HCEC 1CT (cell line): Measurements from ENCODE around the gene NAB2.

Experiments used
- DNase-seq: peaks from one replicate; pipeline ENCODE4 v3.0.0-alpha.2; 2017

NAB2 gene

GRCh38 chr12:57095440-57095839 is 6.5 kb downstream of the NAB2 start:
- DNase-seq: peak; percentile 2

- DNase-seq: peak; percentile 13
Measured at GRCh38 chr12:57096099-57096572, 7.2 kb downstream of the NAB2 start.

GRCh38 chr12:57096748-57097553 is 8.0 kb downstream of the NAB2 start:
- DNase-seq: no peak

GRCh38 chr12:57097554-57097835 is 8.6 kb downstream of the NAB2 start:
- DNase-seq: no peak

GRCh38 chr12:57098546-57098945 is 9.6 kb downstream of the NAB2 start:
- no peak for DNase-seq

GRCh38 chr12:57099047-57099714 is 10.3 kb downstream of the NAB2 start:
- DNase-seq: no peak

- no peak for DNase-seq
Measured at GRCh38 chr12:57099766-57100165, 10.9 kb downstream of the NAB2 start.

GRCh38 chr12:57101892-57102695 is 13.2 kb downstream of the NAB2 start:
- DNase-seq: no peak

- DNase-seq: no peak
Measured at GRCh38 chr12:57103856-57104255, 14.9 kb downstream of the NAB2 start.

GRCh38 chr12:57104292-57104910 is 15.5 kb downstream of the NAB2 start:
- DNase-seq: no peak

GRCh38 chr12:57105011-57105753 is 16.3 kb downstream of the NAB2 start:
- no peak for DNase-seq

GRCh38 chr12:57106021-57106708 is 17.3 kb downstream of the NAB2 start:
- DNase-seq: no peak

GRCh38 chr12:57107456-57108155 is 18.7 kb downstream of the NAB2 start:
- no peak for DNase-seq

- no peak for DNase-seq
Measured at GRCh38 chr12:57109207-57110103, 20.5 kb downstream of the NAB2 start.

- DNase-seq: peak; percentile 54
Measured at GRCh38 chr12:57110104-57111030, 21.5 kb downstream of the NAB2 start.

GRCh38 chr12:57111031-57111734 is 22.3 kb downstream of the NAB2 start, which contains the start of gene STAT6:
TSS of gene STAT6 (minus strand) at chr12:57111362. CDS start at chr12:57108278, 3,084 bp downstream.
- DNase-seq: peak; percentile 82

- DNase-seq: no peak
Measured at GRCh38 chr12:57112492-57113294, 23.8 kb downstream of the NAB2 start.
